D721Med (cell line): ENCODE measurements around the gene TBC1D19.

Source experiments
- DNase-seq: peaks from one replicate; pipeline ENCODE4 v3.0.0; 2011; ENCODE audit warnings: low spot score; ENCODE audit not compliant: insufficient read length
- FAIRE-seq: peaks from 2 replicates; lab custom pipeline; 2011; peaks lifted over from hg19 to GRCh38; lab: Jason Lieb, UNC
- CTCF ChIP-seq: IDR thresholded peaks from 2 replicates; pipeline ENCODE4 v1.5.1; 2012; ENCODE audit warnings: mild to moderate bottlenecking, control low read depth; ENCODE audit not compliant: insufficient read depth; ENCODE audit errors: missing control alignments

The TBC1D19 gene

DNA sequence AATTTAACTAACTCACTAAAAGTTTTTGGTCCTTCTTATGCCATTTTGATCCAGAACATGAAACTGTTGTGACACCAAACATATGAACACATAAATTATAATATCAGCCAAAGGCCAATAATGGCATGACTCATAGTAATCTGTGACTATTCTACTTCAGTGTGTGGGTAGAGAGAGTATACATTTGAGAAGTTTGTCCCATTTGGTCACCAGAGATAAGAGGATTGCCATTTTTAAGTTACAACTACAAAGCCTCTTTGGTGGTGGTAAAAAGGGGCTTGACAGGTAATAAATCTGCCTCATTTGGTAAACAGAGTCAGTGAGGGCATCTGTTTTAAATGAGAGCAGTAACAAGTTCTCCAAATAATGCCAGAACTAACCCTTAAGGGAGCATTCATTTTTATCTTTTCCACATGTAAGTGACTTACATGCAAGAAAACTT lies 117.9 kb downstream of the TBC1D19 start:
- DNase-seq = no peak
- FAIRE-seq = no peak
- no peak for TF ChIP-seq CTCF

DNA sequence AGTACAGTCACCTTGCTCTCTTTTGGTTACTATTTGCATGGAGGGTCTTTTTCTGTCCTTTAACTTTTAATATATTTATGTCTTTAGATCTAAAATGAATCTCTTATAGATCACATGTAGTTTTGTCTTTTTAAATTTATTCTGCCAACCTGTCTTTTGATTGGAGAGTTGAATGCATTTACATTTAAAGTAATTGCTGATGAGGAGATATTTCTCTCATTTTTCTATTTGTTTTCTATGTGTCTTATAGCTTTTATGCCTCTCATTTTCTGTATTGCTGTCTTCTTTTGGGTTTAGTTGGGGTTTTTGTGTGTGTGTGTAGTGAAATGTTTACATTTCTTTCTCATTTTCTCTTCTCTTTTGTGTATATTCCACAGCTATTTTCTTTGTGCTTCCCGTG lies 123.5 kb downstream of the TBC1D19 start:
- no peak for FAIRE-seq
- no peak for TF ChIP-seq CTCF
- no peak for DNase-seq

- DNase-seq = no peak
- TF ChIP-seq CTCF = no peak
- no peak for FAIRE-seq
Measured at GRCh38 chr4:26709246-26709645, 125.4 kb downstream of the TBC1D19 start.

GRCh38 chr4:26713563-26714151 lies 129.8 kb downstream of the TBC1D19 start:
- FAIRE-seq (no peak), DNase-seq (no peak)
- no peak for TF ChIP-seq CTCF

GRCh38 chr4:26715636-26716242 lies 131.9 kb downstream of the TBC1D19 start:
- TF ChIP-seq CTCF = no peak
- no peak for DNase-seq
- FAIRE-seq = no peak

- FAIRE-seq = no peak
- no peak for DNase-seq
- no peak for TF ChIP-seq CTCF
Measured at GRCh38 chr4:26717332-26717731, 133.4 kb downstream of the TBC1D19 start.

DNA sequence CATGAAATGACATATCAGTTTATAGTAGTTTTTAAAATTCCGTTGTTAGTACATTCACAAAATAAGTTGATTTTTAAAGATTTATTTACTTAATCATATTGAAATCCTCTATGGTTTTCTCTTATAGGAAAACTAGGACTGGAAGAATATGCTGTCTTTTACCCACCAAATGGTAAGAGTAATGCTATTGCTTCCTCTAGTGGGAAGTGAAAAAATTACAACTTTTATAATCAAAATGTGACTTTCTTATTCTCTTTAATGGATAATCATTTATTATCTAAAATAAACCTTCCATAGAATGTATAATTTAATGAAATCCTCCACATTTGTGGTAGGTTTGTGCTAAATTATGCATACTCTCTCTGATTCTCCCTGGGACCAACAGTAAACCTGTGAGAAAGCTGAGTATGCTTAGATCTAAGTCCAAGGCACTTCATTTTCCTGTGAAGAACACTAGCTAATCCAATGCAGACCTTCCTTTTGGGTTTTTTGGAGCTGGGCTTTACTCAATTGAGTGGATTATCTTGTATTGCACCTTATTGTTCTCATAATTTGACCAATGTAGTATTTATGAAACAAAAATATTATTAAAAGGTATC lies 136.2 kb downstream of the TBC1D19 start:
- FAIRE-seq (no peak), DNase-seq (no peak)
- peak; percentile 72 for TF ChIP-seq CTCF
